Osteoblast (primary cell): Measurements from ENCODE around the gene UFD1. TPM values are rescaled to one million over a fixed set of nuclear protein-coding genes. Genes with fewer than 3 reads are reported as not detected.

ENCODE experiments used
- DNase-seq: peaks from one replicate; pipeline ENCODE4 v3.0.0; 2011; ENCODE audit warnings: low spot score, mixed read lengths; ENCODE audit not compliant: insufficient read length; ENCODE audit errors: missing footprints
- H2AFZ ChIP-seq: 2 replicates; pipeline ENCODE4 v1.6.0; 2011; ENCODE audit warnings: mild to moderate bottlenecking, low read length
- H3K27ac ChIP-seq: 2 replicates; pipeline ENCODE4 v1.5.1; 2011; ENCODE audit warnings: mild to moderate bottlenecking, low read depth, low read length, moderate library complexity
- H3K27me3 ChIP-seq: 2 replicates; pipeline ENCODE4 v1.6.0; 2012; ENCODE audit warnings: mild to moderate bottlenecking, control low read depth, inconsistent platforms, low read length, moderate library complexity; ENCODE audit not compliant: insufficient read depth
- H3K36me3 ChIP-seq: 2 replicates; pipeline ENCODE4 v1.5.1; 2011; ENCODE audit warnings: mild to moderate bottlenecking, low read length, control low read depth, moderate library complexity; ENCODE audit not compliant: insufficient read depth
- H3K4me1 ChIP-seq: 2 replicates; pipeline ENCODE4 v1.5.1; 2011; ENCODE audit warnings: mild to moderate bottlenecking, low read length, control low read depth, moderate library complexity; ENCODE audit not compliant: insufficient read depth
- H3K4me2 ChIP-seq: 2 replicates; pipeline ENCODE4 v1.6.0; 2011; ENCODE audit warnings: mild to moderate bottlenecking, low read length; ENCODE audit not compliant: insufficient read depth
- H3K4me3 ChIP-seq: fragments of 200-600 bp; sonication (generic); 3 replicates; pipeline ENCODE4 v1.5.1; 2012; ENCODE audit warnings: mild to moderate bottlenecking, low read length, inconsistent platforms; ENCODE audit not compliant: insufficient read depth
- H3K79me2 ChIP-seq: 2 replicates; pipeline ENCODE4 v1.6.0; 2012; ENCODE audit warnings: mild to moderate bottlenecking, low read length, control low read depth, inconsistent platforms; ENCODE audit not compliant: insufficient read depth
- H3K9me3 ChIP-seq: 2 replicates; pipeline ENCODE4 v1.5.1; 2011; ENCODE audit warnings: low read depth, low read length, control low read depth
- H4K20me1 ChIP-seq: 2 replicates; pipeline ENCODE4 v1.6.0; 2012; ENCODE audit warnings: mild to moderate bottlenecking, low read length, control low read depth; ENCODE audit not compliant: insufficient read depth
- CTCF ChIP-seq: IDR thresholded peaks from 2 replicates; pipeline ENCODE4 v1.5.1; 2011; ENCODE audit warnings: mild to moderate bottlenecking, low read depth, low read length, moderate library complexity; ENCODE audit errors: extremely low read depth
- total RNA-seq: library from RNA; depleted of rRNA; stranded (reverse); fragments of >200 nt; gene quantifications from 2 replicates; pipeline ENCODE4 v1.2.3, GENCODE V29; 2012

The UFD1 gene
- total RNA-seq, 1 donor: 56.8 TPM

- no peak for TF ChIP-seq CTCF
- H3K4me3 ChIP-seq: no peak overlapping the region
- DNase-seq: no peak
- no peaks in the 10 kb centered on the region for H3K9me3 ChIP-seq
- peaks cover 14% of the 10 kb centered on the region for H4K20me1 ChIP-seq
- H3K36me3 ChIP-seq: peaks cover 59% of the 10 kb centered on the region
- H3K27ac ChIP-seq: peak overlapping the region; percentile 33
- no peak overlapping the region for H3K4me2 ChIP-seq
- H3K79me2 ChIP-seq: peaks cover 10% of the 10 kb centered on the region
- peaks cover 10% of the 10 kb centered on the region for H3K4me1 ChIP-seq
- no peak overlapping the region for H2AFZ ChIP-seq
- no peaks in the 10 kb centered on the region for H3K27me3 ChIP-seq
Observed at GRCh38 chr22:19464546-19464945, 14.4 kb downstream of the UFD1 start.

- H3K27ac ChIP-seq: peak overlapping the region; percentile 33
- no peaks in the 10 kb centered on the region for H3K27me3 ChIP-seq
- H2AFZ ChIP-seq: no peak overlapping the region
- peak overlapping the region; percentile 0 for H3K4me2 ChIP-seq
- no peaks in the 10 kb centered on the region for H3K9me3 ChIP-seq
- no peak overlapping the region for H3K4me3 ChIP-seq
- peaks cover 55% of the 10 kb centered on the region for H3K36me3 ChIP-seq
- peaks cover 10% of the 10 kb centered on the region for H3K4me1 ChIP-seq
- peaks cover 4% of the 10 kb centered on the region for H3K79me2 ChIP-seq
- H4K20me1 ChIP-seq: peaks cover 8% of the 10 kb centered on the region
- no peak for DNase-seq
- TF ChIP-seq CTCF: no peak
Observed at GRCh38 chr22:19463491-19464469, 15.2 kb downstream of the UFD1 start.

- H3K27me3 ChIP-seq: no peaks in the 10 kb centered on the region
- H3K27ac ChIP-seq: peak overlapping the region; percentile 33
- peaks cover 2% of the 10 kb centered on the region for H3K79me2 ChIP-seq
- H2AFZ ChIP-seq: no peak overlapping the region
- H3K4me1 ChIP-seq: peaks cover 10% of the 10 kb centered on the region
- no peaks in the 10 kb centered on the region for H3K9me3 ChIP-seq
- no peak for DNase-seq
- H3K4me3 ChIP-seq: no peak overlapping the region
- H3K36me3 ChIP-seq: peaks cover 51% of the 10 kb centered on the region
- no peak overlapping the region for H3K4me2 ChIP-seq
- peaks cover 3% of the 10 kb centered on the region for H4K20me1 ChIP-seq
- TF ChIP-seq CTCF: no peak
Observed at GRCh38 chr22:19463008-19463407, 16.0 kb downstream of the UFD1 start.

- no peak overlapping the region for H2AFZ ChIP-seq
- no peaks in the 10 kb centered on the region for H3K9me3 ChIP-seq
- H3K27ac ChIP-seq: no peak overlapping the region
- no peak for TF ChIP-seq CTCF
- H3K27me3 ChIP-seq: no peaks in the 10 kb centered on the region
- no peaks in the 10 kb centered on the region for H4K20me1 ChIP-seq
- H3K4me1 ChIP-seq: peaks cover 10% of the 10 kb centered on the region
- H3K79me2 ChIP-seq: no peaks in the 10 kb centered on the region
- H3K4me2 ChIP-seq: no peak overlapping the region
- no peak for DNase-seq
- peaks cover 47% of the 10 kb centered on the region for H3K36me3 ChIP-seq
- no peak overlapping the region for H3K4me3 ChIP-seq
Observed at GRCh38 chr22:19461506-19461905, 17.5 kb downstream of the UFD1 start.
